ENCODE results near the gene KLRC3.
"Not testable (repeated sequence)": the region's sequence is repeated elsewhere in the genome, so short reads cannot be mapped to it uniquely, and the experiment has no call there.

Gene KLRC3

GRCh38 chr12:10369557-10370415 is 50.6 kb downstream of the KLRC3 start:
- no peak for DNase-seq (ENCODE audit: low read depth in 2 of 3, low spot score in 2 of 3)

DNA sequence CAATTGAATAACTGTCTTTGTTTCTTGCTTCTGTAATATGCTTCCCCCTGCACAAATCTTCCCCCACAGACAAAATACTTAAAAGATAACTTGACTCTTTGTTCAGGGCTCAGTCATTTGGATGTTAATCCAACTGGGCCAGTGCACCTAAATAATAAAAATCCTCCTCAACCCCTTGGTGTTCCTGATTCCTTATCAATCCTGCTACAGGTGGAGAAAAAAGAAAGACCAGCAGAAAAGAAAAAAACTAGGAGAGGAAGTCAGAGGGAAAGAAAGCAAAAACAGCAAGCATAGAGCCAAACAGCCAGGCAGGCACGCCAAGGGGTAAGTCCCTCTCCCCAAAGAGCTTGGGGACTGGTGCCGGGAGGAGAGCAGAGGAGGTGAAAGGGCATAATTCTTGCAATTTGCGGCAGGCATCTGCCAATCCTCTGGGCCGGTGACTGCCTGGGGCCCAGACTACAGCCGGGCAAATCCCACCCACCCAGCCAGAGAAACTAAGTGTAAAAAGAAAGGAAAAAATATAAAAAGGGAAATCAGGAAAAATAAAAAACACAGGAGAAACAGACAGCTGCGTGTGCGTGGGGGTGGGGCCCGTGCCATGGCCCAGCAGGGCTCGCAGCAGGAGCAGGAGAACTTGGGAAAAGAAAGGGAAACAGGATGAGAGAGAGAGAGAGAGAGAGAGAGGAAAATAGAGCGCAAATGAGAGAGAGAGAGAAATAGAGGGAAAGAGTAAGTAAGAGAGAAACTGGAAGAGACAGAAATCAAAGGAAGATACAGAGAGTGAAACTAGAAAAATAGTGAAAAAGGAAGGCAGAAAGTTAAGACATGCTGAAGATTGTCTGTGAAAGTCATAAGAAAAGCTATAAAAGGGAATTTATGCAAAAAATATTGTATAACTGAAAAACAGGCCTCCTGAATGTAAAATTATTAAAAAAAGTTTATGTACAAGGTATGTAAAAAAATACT is 51.9 kb downstream of the KLRC3 start:
- no peak for DNase-seq (ENCODE audit: low read depth in 2 of 3, low spot score in 2 of 3)

GRCh38 chr12:10367714-10368113 is 52.7 kb downstream of the KLRC3 start:
- DNase-seq (ENCODE audit: low read depth in 2 of 3, low spot score in 2 of 3), result not testable (repeated sequence)

GRCh38 chr12:10366875-10367274 is 53.5 kb downstream of the KLRC3 start:
- no peak for DNase-seq (ENCODE audit: low read depth in 2 of 3, low spot score in 2 of 3)

- DNase-seq (ENCODE audit: low read depth in 2 of 3, low spot score in 2 of 3), result no peak
These were observed 54.5 kb downstream of the KLRC3 start for GRCh38 chr12:10365696-10366405.

DNA sequence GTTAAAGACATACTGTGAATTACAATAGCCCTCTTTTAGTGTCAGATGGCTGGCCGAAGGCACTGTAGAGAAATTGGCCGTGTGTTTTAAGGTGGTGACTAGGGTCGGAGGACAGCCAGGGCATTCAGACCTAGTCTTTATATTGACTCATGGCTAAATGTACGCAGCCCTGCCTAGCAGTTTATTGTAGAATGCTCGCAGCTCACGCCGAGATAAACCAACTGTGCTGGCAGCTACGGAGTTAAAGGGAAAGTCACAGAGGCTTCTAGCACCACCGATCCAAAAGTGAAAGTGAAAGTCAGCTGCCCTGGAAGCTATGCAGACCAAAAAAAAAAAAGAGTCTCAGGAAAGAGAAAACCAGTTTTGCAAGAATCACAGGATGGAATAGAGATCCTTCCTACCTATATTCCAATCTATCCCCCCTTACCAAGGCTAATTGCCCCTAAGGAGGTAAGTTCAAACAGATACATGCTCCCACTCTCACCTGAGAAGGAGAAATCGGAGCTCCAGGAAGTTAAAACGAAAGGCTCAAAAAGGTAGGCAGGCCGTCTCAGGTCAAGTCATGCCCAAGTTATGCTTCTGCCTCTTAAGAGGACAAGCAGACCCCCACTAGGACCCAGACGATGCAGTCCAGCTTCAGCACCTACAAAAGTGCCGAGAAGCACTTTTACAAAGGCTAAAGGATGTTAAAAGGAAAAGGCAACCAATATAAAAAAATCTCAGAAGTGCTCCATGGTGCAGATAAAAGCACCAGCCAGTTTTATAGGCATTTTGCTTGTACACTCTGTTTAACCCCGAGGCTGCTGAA is 55.4 kb downstream of the KLRC3 start:
- DNase-seq (ENCODE audit: low read depth in 2 of 3, low spot score in 2 of 3), result no peak

DNA sequence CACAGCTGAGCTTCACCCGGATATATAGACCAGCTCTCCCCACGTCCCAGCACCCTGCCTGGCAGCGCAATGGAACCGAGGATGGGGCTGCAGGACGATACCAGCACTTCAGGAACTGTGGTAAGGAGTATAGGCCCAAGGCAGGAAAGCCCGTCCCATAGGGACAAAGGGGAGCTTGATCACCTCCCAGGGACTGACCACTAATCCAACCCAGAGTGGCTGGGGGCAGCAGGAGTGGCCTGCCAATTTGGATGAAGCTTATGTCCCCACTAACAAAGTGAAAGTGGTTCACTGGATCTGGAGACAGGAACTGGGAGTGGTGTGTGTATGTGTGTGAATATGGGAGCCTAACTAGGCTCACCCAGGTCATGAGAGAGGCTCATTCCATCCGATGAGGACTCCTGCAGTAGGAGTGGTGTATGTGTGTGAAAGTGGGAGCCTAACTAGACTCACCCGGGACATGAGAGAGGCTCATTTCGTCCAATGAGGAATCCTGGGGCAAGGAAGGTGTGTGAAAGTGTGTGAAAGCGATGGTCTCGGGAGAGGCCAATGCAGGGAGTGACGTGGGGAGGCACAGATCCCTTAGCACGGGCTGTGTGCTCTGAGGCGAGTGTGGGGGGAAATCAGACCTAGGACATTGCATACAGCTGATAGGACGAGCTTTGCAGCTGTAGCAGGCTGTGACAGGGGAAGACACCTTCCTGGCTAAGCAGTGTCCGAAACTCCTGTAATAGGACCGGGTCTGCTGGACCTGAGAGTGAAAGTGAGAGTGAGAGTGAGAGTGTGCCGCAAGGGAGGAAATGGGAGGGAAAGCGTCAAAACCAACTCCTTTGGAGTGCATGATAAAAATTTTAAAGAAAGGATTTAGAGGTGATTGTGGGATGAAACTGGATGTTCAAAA is 56.2 kb downstream of the KLRC3 start:
- no peak for DNase-seq (ENCODE audit: low read depth in 2 of 3, low spot score in 2 of 3)

- DNase-seq (ENCODE audit: low read depth in 2 of 3, low spot score in 2 of 3), result no peak
These were observed 56.8 kb downstream of the KLRC3 start for GRCh38 chr12:10363658-10363913.

DNA sequence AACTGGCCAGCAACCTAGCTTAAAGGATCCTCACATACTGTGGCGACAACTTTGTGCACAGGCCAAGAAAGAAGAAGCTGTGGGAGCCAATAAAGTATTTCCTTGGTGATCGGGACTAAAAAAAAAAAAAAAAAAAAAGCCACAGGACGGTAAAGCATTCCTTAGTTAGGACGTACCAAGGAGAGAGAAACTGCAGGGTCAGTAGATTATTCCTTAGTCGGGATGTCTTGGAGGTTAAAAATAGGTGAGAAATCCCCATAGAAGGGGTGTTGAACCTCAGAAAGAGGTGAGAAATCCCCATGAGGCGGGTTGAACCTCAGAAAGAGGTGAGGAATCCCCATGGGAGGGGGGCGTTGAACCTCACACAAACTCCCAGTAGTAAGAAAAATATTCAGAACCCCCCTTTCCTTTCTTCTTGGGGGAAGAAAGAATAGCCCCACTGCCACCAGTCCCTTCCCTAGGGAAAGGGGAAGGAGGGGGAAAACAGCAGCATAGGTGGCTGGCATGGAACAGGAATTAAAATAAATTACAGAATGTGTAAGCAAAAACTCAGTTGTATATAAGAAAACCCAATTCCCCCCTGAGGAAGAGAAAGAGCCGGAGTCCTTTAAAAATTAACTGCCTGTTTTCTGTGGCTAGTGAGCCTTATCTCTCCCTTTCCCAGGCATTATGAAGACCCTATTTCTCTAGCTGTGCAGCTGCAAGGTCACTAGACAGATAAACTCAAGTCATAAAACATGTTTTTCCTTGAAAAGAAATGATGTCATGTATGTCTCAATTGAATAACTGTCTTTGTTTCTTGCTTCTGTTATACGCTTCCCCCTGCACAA is 57.4 kb downstream of the KLRC3 start:
- DNase-seq (ENCODE audit: low read depth in 2 of 3, low spot score in 2 of 3), result no peak

- no peak for DNase-seq (ENCODE audit: low read depth in 2 of 3, low spot score in 2 of 3)
These were observed 58.1 kb downstream of the KLRC3 start for GRCh38 chr12:10362325-10362724.
